Stimulated activated CD8-positive, alpha-beta memory T cell treated with anti-CD3 and anti-CD28 coated beads, Interleukin-12 subunit alpha, Interleukin-12 subunit beta, amount 100 ng/mL, for 4 hours (primary cell): ENCODE data around the gene S100A16.
A peak's percentile ranks its signal among the peaks of the same experiment; 100 is the strongest.
"Not testable (repeated sequence)": the region's sequence is repeated elsewhere in the genome, so short reads cannot be mapped to it uniquely, and the experiment has no call there.

Experiments used
- DNase-seq: peaks from one replicate; pipeline ENCODE4 v3.0.0-alpha.2; 2020; ENCODE audit warnings: low read depth

Gene S100A16, protein sequence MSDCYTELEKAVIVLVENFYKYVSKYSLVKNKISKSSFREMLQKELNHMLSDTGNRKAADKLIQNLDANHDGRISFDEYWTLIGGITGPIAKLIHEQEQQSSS

DNA sequence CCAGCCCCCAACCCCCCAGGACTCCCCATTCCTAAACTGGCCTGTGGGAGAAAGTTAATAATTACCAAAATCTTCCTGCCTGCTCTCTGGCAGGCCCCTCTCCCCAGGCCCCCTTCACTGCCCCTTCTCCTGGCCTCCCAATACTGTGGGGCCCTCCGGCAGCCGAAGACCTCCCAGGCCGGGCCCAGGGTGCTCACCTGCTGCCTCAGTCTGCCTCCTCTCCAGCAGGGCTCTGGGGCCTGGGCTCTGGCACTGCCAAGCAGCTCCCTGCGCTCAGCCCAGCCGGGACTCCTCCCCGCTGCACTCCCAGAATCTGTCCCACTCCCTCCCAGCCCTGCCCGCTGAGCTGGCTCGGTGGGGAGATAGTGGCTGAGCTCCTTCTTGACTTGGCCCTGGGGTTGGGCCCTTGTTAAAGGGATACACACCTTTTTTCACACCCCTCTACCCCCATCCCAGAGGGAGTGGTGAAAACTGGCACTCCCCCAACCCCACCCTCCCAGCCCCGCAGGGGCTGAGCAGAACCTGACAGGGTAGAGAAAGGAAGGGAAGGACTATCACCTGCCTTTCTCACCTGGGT, at the start of gene S100A16:
S100A16 (minus strand) TSS at position 383 of the 577 bp plus-strand sequence. CDS start 4,986 bp downstream, outside the sequence.
- DNase-seq, result no peak

DNA sequence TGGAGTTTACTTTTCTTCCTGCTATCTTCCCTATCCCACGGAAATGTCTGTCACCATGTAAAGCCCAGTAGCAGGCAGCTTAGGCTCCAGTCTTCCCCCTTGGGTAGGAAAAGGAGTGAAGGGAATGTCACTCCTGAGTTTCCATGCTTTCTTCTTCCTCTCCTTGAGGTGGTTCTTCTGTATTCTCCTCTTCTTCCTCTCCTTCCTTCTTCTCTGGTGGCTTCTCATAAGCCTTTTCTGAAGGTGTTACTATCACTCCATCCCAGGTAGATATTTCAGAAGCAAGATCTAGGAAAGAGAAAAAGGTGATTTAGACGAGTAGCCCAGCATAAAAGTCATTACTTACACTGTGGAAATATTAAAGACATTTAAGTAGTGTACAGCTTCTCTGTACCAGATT, 49.3 kb upstream of the S100A16 start:
- DNase-seq, result no peak

DNA sequence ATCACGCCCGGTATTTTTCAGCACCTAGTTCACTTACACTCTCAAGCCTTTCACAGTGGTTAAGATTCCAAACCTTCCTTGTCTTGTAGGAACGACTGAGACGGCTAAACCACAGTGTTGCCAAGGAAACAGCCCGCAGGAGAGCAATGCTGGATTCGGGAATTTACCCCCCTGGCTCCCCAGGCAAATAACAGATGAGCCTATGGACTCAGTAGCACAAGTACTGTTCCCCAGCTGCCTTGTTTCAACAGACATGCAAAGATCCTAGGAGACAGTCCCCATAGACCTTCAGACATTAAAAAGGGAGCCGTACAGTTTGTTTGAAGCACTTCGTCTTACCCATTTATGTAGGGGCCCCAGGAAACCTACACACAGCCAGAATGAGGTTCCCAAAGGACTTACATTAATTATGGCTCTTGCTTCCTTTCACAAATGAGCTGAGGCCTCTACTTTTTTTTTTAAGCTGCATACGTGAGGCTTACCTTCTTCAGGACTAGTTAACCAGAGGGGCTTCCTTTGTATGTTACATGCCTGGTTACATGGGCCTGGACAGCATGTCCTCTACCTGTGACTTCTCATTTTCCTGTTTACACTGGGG, 48.3 kb upstream of the S100A16 start:
- DNase-seq, result no peak

DNA sequence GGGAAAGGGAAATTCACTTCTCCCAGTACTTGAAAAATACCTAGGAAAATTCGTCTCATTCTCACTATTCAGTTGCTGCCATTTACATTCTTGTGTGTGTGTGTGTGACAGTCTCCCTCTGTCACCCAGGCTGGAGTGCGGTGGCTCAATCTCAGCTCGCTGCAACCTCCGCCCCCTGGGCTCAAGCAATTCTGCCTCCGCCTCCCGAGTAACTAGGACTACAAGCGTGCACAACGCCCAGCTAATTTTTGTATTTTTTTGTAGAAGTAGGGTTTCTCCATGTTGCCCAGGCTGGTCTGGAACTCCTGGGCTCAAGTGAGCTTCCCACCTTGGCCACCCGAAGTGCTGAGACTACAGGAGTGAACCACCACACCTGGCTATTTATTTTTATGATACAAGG, 46.7 kb upstream of the S100A16 start:
- no peak for DNase-seq

DNA sequence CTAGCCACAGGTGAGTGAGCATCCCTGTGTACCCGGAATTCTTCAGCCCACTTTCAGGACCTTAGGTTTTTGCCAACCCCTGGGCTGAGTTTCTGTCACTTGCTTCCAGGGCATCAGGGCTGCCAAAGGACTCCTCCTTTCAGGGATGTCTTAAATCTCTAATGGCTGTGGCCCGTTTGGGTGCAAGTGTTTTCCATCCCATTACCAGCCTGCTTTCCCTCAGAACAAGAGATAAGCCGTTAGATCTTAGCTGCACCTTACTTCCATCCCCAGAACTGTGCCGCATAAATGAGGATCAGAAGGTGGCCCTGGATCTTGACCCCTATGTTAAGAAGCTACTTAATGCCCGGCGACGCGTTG, 46.2 kb upstream of the S100A16 start:
- DNase-seq, result no peak

DNA sequence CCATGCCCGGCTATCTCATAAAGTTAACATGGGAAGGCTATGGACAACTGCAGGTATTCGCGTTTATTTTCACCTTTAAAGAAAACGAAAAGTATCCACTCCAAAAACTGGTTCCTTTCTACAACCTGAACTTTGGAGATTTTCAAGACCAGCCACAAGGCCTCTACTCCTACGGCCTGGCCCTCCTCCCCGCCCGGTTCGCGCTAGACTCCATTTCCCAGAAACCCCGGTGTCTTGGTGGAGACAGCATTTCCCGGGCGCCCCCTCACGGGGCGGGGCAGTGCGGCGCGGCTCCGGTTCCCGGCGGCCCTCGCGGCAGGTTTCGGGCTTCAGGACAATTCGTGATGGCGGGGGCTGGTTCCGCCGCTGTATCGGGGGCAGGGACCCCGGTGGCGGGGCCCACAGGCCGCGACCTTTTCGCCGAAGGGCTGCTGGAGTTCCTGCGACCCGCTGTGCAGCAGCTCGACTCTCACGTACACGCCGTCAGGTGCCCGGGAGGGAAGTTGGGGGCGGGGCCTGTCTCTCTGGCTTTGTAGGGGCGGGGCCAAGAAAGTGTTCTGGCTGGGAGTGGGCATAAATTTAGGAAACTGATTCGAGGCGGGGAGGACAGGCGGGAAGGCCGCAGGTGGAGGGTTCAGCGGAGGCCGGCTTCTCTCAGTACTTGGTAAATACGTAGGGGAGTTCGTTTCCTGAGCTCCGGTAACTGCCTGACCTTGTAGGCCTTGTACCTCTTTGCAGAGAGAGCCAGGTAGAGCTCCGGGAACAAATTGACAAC, 45.6 kb upstream of the S100A16 start, which contains the start of gene SNAPIN:
SNAPIN (plus strand) TSS at position 304 of the 775 bp plus-strand sequence; CDS start at position 345, 41 bp downstream.
- DNase-seq, result peak; percentile 81

DNA sequence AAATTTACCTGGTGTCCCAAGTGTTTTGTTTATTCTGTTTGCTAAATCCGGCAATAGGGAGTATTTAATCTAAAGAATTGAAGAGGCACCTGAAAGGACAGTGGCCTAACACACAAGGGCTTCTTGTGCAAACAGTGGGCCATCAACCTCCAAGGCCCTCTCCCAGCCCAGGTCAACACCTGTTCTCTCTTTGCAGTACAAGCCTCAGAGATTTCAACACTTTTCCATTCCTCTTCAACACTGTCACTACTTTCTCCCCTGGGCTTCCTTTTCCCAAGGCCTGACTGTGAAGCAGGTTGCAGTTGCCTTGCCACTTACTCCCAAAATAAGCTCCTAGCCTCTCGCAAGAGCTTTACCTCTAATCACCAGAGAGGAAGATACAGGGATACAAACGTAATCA, 42.4 kb upstream of the S100A16 start:
- DNase-seq, result no peak

DNA sequence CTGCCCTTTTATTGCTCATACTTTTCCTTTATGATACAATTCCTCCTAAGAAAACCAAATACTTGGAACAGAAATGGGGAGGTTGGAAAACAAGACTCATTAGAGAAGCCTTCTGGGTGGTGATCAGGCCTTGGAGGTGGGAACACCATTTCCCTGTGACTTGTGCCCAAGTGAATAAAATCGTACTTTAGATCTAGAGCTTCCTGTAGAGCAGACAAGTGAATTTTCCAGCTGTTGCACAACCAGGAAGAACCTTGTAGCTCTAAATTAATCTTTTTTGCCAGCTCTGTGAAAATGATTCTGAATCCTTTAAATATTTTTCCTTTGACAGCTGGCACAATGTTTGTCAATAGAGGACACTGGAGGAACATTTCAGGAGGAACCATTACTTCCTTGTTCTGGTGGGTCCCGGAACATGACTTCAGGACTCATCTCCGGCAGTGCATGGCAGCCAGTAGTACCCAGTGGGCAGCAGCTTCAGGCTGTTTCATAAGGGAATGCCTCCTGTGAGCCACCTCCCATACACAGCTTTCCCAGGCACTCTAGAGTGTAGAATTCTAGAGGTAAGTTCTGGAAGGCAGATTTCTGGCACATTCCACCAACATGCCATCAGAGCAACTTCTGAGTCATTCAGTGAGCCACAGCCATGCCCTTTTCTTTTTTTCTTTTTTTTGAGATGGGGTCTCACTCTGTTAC, 40.0 kb upstream of the S100A16 start:
- no peak for DNase-seq

DNA sequence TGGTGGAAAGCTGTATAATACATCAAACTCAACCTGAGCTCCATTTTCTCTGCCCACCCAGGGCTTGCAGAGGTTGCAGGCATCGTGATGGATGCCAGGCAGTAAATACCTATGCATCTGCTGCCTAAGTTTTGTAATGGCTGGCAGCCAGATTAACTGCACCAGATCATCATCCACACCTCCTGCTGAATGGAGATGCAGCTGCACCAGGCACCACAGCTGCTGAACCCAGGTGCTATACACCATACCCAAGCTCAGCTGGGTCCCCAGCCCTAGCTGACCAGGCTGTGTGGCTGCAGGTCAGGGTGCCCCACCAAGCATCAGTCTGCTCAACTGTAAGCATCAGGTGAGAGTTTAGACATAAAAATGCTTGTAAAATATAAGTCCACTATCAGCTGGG, 38.8 kb upstream of the S100A16 start:
- DNase-seq, result no peak

DNA sequence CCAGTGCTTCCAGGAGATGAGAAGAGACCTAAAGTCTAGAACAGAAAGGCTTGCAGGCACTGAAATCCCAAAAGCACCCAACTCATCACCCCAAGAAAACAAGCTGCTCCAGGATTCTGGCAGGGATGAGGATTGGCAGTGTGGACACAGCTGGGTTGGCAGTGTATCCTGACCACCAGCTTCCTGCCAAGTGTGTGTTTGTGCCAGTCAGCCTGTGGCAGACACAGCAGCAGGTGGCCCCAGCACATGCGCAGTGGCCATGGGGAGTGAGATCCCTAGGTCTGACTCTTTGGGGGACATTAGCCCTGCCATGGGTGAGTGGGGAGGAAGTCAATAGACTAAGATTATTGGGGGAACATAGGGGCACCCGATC, 36.9 kb upstream of the S100A16 start:
- DNase-seq, result no peak

DNA sequence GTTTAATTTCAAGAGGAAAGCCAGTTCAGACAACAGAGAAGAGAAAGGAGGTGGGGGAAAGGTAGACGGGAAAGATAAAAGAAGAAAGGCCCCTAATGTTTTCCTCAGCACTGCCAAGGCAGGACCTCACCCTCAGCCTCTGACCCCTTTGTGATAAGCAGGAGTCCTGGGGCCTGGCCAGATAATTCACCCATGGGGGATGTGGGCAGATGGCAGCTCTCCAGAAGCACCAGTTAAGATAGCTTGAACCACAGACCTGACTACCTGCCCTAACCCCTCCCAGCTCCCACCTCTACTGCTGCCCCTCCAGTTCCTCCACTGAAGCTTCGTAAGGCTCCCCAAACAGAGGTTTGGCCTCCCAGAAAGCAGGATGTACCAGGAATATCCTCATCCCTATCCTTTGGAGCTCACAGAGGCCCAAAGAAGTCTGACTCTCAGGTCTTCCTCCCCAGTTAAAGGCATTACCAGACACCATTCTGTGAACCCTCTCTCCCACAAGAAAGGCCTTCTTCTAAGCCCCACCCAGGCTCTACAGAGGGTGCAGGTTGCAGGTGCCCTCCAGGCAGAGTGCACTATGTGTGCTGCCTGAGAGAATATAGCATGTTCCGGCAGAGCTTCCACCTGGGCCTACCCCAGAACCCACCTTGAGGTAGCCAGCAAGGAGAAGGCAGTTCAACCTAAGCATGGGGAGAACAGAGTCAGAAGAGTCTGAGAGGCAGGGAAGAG, 36.4 kb upstream of the S100A16 start:
- no peak for DNase-seq

DNA sequence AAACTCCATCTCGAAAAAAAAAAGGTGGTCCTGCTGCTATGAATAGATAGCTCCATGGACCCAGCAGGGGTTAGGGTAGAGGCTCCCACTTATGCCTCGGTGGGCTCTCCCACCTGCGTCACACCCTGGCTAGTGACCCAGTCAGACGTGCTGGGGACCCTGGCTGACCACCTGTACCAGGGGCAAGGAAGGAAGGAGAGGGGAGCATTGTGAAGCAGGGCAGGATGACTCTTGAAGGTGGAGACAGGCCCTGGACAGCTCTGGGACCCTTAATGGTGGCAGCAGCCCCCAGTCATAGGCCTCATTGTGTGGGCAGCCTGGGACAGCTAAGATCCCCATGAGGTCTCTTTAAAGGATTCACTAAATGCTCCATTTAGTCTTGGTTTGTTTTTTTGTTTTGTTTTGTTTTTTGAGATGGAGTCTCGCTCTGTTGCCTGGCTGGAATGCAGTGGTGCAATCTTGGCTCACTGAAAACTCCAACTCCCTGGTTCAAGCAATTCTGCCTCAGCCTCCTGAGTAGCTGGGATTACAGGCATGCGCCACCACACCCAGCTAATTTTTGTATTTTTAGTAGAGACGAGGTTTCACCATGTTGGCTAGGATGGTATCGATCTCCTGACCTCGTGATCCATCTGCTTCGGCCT, 35.2 kb upstream of the S100A16 start:
- no peak for DNase-seq

DNA sequence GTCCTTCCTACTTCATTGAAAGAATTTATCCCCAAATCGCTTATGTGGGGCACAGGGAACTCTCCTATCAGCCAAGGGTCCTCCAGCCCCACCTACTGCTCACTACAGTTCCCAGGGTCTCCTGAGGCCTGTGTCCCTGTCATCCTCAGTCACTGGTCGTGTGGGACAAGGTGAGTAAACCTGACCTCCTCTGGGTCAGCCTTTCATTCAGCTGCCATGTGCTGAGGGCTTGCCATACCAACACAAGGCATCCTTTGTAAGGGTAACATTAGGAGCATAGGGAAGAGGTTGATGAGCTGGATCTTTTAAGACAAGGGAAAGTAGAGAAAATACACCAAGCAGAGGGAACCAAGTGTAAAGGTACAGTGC, 34.4 kb upstream of the S100A16 start:
- DNase-seq, result no peak

DNA sequence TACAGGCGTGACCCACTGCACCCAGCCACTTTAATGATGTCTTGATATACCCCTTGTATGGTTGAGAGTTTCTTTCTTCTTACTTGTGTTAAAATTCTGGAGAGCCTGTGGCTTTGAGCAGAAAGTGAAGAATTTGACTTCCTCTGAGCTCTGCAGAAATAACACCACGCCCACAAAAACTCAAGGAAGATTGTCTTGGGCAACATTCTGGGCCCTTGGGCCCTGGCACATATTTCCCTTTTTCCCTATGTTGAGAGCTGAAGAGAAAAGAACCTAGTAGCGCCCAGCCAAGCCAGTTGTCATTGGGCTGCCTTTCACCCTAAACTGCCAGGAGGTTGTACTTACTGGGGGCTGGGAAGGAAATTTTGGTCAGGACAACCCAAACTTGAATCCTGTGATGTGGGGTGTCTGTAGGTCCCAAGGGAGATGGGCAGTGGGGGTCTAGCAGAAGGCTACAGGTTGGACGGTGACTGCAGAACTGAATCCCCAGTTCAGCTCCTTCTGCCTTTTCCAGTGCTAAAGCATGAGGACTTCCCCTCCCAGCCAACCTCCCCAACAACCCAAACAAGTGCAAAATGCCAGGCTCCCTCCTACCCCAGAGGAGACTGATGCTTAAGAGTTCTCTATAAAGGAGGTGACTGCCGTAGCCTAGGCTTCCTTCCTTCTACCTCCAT, 33.9 kb upstream of the S100A16 start:
- no peak for DNase-seq

DNA sequence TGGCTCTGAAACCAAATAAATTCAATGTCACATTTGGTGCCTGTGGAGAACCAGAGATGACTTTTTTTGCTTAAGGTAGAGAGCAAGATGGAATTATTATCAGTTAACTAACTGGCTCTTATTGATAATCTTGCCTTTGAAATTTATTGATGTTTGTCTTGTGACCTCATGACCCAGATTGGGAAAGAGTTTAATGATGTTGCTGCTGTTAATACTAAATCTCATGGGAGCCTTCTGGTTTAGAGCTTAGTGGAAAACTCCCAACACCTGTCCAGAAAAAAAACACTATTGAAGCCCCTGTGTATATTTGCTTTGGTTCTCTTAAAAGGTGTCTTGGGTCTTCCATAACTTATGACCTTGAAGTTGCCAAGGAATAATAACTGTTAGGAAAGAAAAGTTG, 30.9 kb upstream of the S100A16 start:
- DNase-seq, result no peak

DNA sequence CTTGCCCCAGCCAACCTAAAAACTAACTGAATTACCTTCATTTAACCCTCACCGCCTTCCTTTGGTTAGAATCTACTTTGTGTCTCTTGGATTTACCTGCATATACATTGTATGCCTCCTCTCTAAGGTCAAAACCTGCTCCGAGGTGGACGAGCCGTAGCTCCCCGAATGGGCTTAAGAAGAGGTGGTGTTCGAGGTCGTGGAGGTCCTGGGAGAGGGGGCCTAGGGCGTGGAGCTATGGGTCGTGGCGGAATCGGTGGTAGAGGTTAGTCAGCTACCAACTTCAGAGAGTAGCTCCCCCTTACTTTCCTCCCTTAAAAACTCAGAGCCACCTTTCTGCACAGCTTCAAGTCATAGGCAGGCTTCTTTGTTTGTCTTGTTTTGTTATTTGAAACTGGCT, 30.2 kb upstream of the S100A16 start:
- DNase-seq, result no peak

DNA sequence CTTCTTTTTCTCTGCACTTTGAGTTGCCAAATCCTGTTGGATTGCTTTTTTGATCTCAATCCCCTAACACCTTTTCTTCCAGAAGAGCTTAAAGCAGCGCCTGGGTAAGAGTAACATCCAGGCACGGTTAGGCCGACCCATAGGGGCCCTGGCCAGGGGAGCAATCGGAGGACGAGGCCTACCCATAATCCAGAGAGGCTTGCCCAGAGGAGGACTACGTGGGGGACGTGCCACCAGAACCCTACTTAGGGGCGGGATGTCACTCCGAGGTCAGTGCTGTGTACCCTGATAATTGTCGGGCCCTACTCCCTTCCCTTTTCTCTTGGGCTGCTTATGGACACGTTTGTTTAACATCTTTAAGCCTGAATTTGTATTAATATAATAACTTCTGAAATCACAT, 29.2 kb upstream of the S100A16 start:
- DNase-seq, result no peak

DNA sequence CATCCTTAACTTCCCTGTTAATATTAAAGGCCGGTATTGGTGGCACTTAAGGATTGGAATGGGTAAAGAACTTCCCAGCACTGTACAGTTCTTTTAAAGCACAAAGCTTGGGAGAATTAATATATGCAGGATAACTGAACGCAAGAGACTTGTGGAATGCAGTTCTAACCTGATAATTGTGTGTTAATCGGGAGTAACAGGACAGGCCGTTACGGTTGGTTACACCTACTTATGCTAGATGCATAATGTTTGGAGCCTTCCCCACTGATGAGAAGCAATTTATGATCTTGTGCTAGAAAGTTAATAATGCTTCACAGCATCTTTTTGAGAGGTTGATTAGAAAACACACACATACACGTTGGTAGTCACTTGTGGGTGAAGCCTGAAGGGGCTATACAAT, 27.9 kb upstream of the S100A16 start:
- no peak for DNase-seq

DNA sequence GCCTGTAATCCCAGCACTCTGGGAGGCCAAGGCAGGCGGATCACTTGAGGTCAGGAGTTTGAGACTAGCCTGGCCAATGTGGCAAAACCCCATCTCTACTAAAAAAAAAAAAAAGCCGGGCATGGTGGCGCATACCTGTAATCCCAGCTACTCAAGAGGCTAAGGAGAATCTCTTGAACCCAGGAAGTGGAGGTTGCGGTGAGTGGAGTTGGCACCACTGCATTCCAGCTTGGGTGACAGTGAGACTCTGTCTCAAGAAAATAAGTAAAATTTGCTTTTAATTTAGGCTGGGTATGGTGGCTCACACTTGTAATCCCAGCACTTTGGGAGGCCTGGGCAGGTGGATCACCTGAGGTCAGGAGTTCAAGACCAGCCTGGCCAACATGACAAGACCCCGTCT, 27.3 kb upstream of the S100A16 start:
- DNase-seq, result not testable (repeated sequence)

DNA sequence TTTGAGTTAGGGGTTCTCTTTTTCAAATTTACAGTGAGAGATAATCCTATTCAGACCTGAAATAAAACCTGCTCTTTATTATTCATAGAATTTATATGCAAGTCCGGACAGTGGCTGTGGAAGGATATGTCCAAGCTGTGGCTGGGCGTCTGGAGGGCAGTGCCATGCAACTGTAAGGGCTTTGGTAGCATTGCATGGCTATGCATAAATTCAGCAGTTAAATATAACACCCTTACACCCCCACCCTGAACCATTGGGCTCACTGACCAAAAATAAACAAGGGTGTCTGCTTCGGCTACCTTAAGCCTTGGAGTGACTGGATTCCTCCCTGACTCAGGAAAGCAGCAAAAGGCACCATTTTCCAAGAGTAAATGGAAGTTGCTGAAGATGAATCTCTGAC, 26.3 kb upstream of the S100A16 start:
- no peak for DNase-seq

DNA sequence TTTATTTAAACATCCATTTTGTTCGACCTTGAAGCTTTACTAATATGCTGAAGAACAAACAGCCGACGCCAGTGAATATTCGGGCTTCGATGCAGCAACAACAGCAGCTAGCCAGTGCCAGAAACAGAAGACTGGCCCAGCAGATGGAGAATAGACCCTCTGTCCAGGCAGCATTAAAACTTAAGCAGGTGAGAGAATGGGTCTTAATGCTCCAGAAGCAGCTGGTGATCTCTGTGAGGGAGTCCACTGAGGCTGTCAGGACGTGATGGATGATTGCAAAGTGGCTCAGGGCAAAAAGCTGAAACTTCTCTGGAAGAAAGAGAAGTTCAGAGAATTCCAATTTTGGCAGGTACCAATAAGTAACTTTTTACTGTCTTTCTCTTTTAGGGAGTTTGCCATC, 25.3 kb upstream of the S100A16 start:
- no peak for DNase-seq
